Non-pigmented ciliary epithelial cell (primary cell): ENCODE results near the gene RPS2.
"Not testable (repeated sequence)": the region's sequence is repeated elsewhere in the genome, so short reads cannot be mapped to it uniquely, and the experiment has no call there.

Experiments used
- DNase-seq: peaks from one replicate; pipeline ENCODE4 v3.0.0-alpha.2; 2010; ENCODE audit warnings: low read depth

Gene RPS2

DNA sequence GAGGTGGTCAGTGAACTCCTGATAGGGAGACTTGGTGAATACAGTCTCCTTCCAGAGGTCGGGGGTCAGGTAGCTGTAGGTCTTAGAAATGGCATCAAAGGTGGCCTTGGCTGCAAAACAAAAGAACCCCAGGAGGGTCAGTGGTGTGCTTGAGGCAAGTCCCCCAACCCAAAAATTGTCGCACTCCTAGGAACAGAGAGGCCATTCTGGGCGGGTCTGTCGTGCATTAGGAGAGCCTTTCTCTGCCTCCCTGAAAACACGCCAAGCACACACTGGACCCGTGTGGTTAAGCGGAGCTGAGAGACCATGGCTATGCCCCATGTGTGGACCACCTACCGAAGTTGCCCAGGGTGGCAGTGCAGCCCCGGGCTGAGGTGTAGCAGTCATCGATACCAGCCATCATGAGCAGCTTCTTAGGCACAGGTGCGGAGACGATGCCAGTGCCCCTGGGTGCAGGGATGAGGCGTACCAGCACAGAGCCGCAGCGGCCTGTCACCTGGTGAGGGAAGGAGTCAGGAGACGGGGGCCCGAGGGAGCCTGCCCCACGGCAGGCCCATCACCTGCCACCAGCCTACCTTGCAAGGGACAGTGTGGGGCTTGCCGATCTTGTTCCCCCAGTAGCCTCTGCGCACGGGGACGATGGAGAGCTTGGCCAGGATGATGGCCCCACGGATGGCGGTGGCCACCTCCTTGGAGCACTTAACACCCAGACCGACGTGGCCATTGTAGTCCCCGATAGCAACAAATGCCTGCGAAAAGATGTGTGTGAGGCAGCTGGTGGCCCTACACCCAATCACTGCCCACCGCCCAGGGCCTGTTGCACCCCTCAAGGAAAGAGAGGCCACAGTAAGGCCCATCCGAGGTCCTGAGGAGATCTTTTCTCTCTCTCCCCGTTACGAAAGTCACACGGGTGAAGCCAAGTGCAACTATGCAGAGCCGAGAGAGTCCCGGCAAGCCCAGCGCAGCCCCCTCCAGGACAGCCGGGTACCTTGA, 2.2 kb downstream of the RPS2 start:
- not testable (repeated sequence) for DNase-seq

DNA sequence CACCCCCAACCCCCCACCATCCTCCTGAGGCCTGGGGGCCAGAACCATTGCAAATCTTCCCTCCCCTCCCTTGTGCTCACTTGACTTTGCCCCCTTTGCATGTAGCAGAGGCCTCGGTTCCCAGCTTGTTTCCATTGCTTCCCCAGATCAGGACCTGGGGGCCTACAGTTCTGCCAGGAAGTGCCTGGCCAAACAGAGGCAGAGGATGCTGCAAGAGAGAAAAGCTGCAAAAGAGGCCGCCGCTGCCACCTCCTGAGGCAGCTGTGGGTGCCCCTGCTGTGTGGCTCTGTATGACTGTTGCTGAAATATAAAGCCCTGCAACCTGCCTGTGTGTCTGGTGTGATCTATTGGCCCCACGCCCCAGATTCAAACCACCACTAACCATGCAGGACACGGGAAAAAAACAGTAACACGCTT, 3.0 kb downstream of the RPS2 start:
- no peak for DNase-seq

GRCh38 chr16:1960665-1961630, 3.7 kb downstream of the RPS2 start:
- no peak for DNase-seq

- DNase-seq, result no peak
These were observed 5.2 kb downstream of the RPS2 start, which contains the start of gene NDUFB10 for GRCh38 chr16:1959269-1960039. NDUFB10 (plus strand) TSS chr16:1959538; CDS start chr16:1959625, 87 bp downstream.

- no peak for DNase-seq
These were observed 5.8 kb downstream of the RPS2 start for GRCh38 chr16:1958715-1959268.

DNA sequence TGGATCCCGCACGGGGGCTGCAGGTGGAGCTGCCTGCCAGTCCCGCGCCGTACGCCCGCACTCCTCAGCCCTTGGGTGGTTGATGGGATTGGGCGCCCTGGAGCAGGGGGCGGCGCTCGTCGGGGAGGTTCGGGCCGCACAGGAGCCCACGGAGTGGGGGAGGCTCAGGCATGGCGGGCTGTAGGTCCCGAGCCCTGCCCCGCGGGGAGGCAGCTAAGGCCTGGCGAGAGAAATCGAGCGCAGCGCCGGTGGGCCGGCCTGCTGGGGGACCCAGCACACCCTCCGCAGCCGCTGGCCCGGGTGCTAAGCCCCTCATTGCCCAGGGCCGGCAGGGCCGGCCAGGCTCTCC, 6.5 kb downstream of the RPS2 start:
- DNase-seq, result not testable (repeated sequence)

DNA sequence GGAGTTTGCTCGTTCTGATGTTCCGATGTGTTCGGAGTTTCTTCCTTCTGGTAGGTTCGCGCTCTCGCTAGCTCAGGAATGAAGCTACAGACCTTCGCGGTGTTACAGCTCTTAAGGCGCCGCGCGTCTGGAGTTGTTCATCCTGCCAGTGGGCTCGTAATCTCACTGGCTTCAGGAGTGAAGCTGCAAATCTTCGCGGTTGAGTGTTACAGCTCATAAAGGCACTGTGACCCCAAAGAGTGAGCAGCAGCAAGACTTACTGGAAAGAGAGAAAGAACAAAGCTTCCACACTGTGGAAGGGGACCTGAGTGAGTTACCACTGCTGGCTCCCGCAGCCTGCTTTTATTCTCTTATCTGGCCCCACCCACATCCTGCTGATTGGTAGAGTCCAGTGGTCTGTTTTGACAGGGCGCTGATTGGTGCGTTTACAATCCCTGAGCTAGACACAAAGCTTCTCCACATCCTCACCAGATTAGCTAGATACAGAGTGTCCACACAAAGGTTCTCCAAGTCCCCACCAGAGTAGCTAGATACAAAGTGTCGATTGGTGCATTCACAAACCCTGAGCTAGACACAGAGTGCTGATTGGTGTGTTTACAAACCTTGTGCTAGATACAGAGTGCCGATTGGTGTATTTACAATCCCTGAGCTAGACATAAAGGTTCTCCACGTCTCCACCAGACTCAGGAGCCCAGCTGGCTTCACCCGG, 7.0 kb downstream of the RPS2 start:
- not testable (repeated sequence) for DNase-seq

GRCh38 chr16:1953734-1954133, 10.9 kb downstream of the RPS2 start:
- no peak for DNase-seq

DNA sequence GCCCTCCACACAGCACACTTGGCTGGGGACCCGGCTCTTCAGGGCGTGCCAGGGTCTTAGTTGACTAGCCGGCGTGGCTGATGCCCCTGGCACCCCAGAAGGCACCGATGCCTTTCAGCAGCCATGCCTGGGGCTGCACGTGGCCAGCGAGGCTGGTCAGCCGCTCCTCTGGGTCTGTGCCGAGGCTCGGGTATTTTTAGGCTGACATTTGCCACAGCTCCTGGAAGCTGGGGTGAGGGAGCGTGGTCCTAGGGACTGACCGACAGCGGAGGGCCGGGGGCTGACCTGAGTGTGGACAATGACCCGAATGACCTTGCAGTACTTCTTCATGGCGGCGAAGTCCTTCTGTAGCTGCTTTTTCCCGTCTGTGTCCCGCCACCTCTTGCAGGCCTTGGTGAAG, 14.1 kb downstream of the RPS2 start:
- DNase-seq, result no peak

- no peak for DNase-seq
These were observed 14.6 kb downstream of the RPS2 start for GRCh38 chr16:1950047-1950446.

GRCh38 chr16:1949507-1949906, 15.1 kb downstream of the RPS2 start:
- no peak for DNase-seq

- no peak for DNase-seq
These were observed 17.3 kb downstream of the RPS2 start for GRCh38 chr16:1947369-1947670.

DNA sequence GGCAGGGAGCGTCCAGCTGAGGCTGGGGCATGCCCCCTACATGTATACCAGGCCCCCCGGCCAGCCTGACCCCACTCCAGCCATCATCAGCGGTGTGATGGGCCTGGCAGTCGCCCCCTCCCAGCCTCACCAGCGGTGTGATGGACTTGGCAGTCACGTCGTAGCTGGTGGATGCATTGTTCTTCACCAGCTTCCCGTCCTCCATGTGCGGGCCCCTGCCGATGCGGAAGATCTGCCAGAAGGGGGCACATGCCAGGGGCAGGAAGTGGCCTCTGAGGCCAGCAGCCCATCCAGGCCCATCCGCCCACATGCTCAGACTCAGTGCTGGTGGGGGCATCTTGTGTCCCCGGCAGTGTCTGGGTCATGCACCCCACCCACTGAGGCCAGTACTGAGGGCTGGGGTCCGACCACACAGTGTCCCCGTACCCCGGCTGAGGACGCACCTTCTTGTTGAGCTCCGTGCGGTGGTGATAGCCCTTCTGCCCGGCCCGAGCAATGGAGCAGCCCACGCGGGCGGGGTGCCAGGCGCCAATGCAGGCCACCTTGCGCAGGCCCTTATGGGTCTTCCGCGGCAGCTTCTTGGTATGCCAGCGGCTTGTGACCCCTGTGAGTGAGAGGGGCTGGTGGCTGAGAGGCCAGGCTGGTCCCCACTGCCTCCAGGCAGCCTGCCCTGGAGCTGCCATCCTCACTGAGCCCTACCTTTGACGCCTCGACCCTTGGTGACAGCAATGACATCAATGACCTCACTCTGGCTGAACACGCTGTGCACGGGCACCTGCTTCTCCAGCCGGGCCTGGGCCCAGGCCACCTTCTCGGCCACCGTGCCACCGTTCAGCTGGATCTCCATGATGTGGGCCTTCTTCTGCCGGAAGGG, 17.9 kb downstream of the RPS2 start:
- DNase-seq, result no peak

DNA sequence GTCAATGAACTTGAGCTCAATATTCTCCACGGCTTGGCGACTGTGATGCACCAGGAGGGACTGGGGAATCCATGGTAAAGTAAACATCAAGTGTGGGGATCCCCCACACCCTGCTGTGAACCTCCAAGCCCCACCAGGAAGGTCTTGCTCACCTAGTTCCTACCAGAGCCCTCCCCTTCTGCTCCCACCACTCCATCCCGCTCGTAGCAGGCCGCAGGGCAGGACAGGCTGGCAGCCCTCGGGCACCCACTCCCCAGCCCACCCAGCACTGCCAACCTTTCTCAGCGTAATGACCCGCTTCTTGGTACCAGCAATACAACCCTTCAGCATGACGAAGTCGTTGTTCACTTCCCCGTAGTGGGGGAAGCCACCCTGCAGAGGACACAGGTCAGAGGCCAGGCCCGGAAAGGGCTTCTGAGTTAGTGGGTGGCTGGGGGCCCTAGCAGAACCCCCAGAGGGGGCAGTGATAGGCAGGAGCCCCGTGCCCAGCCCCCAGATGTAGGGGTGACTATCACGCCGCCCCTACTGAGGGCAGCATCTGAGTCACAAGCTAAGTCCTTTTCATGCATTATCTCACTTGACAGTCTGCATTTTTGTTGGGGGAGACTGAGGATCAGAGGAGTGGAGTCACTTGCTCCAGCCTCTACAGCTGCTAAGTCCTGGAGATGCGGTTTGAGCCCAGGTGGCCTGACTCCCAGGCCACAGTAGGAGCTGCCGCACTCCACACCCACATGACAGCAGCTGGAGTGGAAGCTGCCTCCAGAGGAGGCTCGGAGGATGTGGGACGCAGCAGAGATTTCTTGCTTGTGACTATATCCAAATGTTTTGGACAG, 18.9 kb downstream of the RPS2 start:
- no peak for DNase-seq

DNA sequence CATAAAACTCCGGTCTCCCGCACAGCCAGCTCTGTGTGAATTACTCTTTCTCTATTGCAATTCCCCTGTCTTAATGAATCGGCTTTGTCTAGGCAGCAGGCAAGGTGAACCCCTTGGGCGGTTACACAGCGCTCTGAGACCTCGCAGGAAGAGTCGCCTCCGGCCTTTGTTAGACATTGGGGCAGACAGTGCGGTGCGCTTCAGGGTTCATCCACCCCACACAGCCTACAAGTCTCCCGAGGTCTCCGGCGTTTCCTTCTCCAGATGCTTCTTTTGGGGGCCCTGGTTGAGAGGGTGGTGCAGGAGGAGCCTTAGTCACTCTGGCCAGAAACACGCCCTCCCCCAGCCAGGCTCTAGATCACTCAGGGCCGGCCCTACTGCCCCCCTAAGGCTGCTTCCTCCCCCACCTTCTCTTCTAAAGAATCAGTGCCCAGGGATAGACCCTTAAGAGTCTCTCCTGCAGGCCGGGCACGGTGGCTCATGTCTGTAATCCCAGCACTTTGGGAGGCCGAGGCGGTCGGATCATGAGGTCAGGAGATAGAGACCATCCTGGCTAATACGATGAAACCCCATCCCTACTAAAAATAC, 19.9 kb downstream of the RPS2 start:
- no peak for DNase-seq

DNA sequence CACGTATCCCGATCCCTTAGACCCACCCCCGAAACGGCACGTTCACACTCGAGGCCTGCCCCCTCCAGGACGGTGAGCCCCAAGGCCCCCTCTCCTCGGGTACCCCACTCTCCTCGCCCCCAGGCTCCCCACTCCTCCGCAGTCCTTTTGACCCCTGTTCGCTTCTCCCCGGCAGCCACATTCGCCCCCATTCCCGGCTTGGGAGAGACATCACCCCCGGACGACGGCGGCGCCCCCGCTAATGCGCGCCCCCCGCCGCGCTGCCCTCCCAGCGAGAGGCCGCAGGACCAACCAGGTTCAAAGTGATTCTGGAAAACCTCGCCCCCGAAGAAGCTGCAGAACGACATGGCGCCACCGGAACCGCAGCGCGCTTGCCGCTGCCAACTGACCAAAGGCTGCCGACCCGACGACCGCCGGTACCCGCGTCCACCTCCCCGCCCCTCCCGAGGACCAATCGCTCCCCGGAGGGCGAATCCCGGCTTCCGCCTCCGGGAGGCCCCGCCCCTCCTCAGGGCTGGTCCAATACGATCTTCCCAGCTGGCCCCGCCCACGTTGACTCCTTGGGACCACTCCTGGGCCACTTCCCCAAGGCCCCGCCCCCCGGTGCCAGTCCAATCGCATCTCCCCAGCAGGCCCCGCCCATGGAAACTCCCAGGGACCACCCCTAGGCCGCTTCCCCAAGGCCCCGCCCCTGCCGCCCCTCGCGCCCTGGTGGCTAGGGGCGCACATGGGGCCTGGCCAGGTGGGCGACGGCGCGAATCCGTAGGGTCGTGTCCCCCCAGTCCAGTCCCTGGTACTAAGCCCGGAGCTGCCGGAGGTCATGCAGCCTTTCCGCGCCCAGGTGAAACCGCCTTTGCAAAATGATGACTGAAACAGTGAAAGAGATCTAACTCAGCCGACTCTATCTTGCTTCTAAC, 21.6 kb downstream of the RPS2 start, which contains the start of gene MSRB1:
Gene MSRB1, minus strand, starts transcription at position 390 of the 917 bp plus-strand sequence. Its CDS starts 43 bp downstream, at position 347.
- peak; percentile 88 for DNase-seq

DNA sequence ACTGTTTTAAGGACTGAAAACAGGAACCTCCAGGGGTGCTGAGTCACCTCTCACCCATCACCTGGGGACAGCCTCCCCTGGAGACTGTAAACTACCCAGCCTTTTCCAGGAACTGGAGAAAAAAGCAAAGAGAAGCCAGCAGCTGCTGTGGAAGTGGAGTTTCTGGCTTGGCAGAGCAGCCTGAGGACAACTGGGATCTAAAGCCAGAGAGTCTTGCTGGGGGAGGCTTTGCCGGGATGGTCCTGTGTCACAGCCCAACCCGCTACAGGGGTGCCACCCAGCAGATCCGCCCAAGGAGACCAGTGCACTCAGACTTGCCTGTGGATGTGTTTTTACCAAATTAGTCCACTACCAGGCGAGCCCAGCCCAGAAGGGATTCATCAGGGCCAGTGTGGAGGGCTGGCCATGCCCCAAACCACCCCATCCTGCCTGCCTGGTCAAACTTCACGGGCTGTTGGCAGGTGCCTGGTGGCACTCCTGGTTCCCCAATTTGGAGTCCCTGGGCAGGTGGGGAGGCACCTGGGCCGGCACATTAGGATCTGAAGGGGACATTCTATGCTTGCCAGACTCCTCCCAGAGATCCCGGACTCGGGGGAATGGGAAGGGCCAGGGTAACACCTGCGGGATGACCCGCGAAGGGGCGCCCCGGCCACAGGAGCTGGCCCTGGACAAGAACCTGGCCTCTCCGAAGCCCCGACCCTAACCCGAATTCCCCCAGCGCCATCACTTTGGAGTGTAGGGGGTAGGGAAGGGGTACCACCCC, 22.4 kb downstream of the RPS2 start:
- no peak for DNase-seq
